ENCODE data around the gene CYP4F8. TPM values are rescaled to one million over a fixed set of nuclear protein-coding genes. Genes with fewer than 3 reads are reported as not detected.
"Not testable (repeated sequence)": the region's sequence is repeated elsewhere in the genome, so short reads cannot be mapped to it uniquely, and the experiment has no call there.

Gene CYP4F8
- total RNA-seq, 1 experiment from 2014 or later, result not detected

DNA sequence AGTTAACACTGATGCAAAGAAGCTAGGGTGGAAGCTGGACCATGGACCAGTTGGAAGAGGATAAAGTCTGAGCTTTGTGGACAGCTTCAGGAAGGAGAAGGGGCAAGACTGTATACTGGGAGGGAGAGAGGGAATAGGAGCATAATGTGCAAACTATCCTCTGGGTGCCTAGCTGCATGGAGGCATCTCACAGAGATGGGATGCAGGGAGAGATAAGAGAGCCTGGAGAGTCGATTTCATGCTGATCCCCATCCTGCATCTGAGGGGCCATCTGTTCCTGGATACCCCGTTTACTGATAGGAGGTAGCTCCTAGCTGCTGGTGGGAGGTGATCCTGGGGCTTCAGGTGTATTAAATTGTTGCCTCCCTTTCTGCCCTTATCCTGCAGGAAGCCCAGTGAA, 34.5 kb downstream of the CYP4F8 start:
- Mint-ChIP-seq H3K36me3 (ENCODE audit: insufficient read depth in 1 of 3, low read depth in 3 of 3) (peaks cover 4 to 54% (median 13%) of the 10 kb centered on the region in 3 experiments; a peak in 6 of 7 replicates), H3K27ac (no peak overlapping the region), H3K4me3 (no peak overlapping the region), H3K27me3 (ENCODE audit: low read depth) (peaks cover 4% of the 10 kb centered on the region; the same call in 1 of the 2 replicates), H3K4me1 (no peaks in the 10 kb centered on the region), H3K9me3 (peaks cover 95 to 96% of the 10 kb centered on the region in 2 experiments)
- TF ChIP-seq, protein P1, sequence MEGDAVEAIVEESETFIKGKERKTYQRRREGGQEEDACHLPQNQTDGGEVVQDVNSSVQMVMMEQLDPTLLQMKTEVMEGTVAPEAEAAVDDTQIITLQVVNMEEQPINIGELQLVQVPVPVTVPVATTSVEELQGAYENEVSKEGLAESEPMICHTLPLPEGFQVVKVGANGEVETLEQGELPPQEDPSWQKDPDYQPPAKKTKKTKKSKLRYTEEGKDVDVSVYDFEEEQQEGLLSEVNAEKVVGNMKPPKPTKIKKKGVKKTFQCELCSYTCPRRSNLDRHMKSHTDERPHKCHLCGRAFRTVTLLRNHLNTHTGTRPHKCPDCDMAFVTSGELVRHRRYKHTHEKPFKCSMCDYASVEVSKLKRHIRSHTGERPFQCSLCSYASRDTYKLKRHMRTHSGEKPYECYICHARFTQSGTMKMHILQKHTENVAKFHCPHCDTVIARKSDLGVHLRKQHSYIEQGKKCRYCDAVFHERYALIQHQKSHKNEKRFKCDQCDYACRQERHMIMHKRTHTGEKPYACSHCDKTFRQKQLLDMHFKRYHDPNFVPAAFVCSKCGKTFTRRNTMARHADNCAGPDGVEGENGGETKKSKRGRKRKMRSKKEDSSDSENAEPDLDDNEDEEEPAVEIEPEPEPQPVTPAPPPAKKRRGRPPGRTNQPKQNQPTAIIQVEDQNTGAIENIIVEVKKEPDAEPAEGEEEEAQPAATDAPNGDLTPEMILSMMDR (conservative IDR thresholded peaks at IDR 0.05), result no peak
- no peak overlapping the region for H3K18ac ChIP-seq (ENCODE audit: insufficient read length, low read depth, low read length)
- H3K4me2 ChIP-seq (ENCODE audit: insufficient read depth, insufficient read length, low read length), result no peak overlapping the region
- H3K79me1 ChIP-seq (ENCODE audit: insufficient read depth, low read depth, low read length, poor library complexity, severe bottlenecking), result no peaks in the 10 kb centered on the region
- H3K23me2 ChIP-seq (ENCODE audit: insufficient read length, low read depth, low read length, poor library complexity, severe bottlenecking), result no peaks in the 10 kb centered on the region
- H3K23ac ChIP-seq (ENCODE audit: insufficient read length, low read depth, low read length), result no peak overlapping the region
- no peak overlapping the region for H2BK20ac ChIP-seq (ENCODE audit: low read depth, low read length, poor library complexity, severe bottlenecking)
- no peak overlapping the region for H2BK12ac ChIP-seq (ENCODE audit: insufficient read length, low read depth, low read length)
- H3K4me1 ChIP-seq (ENCODE audit: insufficient read depth, low read length), result no peaks in the 10 kb centered on the region
- no peaks in the 10 kb centered on the region for H3K79me2 ChIP-seq (ENCODE audit: insufficient read depth, low read length)
- no peak overlapping the region for H3T11ph ChIP-seq (ENCODE audit: low read length)
- H4K8ac ChIP-seq (replicated peaks; ENCODE audit: insufficient read length, low read depth, low read length), result no peak overlapping the region
- no peak overlapping the region for H3K4ac ChIP-seq (ENCODE audit: low read depth, low read length)
- no peak overlapping the region for H3K14ac ChIP-seq (ENCODE audit: insufficient read depth, low read length)
- H2AK5ac ChIP-seq (ENCODE audit: insufficient read length, low read length), result no peak overlapping the region
- no peak overlapping the region for H2AFZ ChIP-seq (ENCODE audit: low read length)
- H3K56ac ChIP-seq (ENCODE audit: insufficient read length, low read depth, low read length), result no peak overlapping the region
- no peaks in the 10 kb centered on the region for H3K27me3 ChIP-seq (ENCODE audit: insufficient read depth, low read length)
- peaks cover 96% of the 10 kb centered on the region for H3K9me3 ChIP-seq (ENCODE audit: control insufficient read depth, low read depth, low read length)
- no CpG with 5 or more reads among the region's 2 CpGs for WGBS (ENCODE audit: extremely low coverage, insufficient read length, low lambda C conversion rate)
- no peak for DNase-seq
- H4K91ac ChIP-seq (ENCODE audit: insufficient read length, low read depth, low read length), result no peak overlapping the region
- H3K27ac ChIP-seq (ENCODE audit: insufficient read length, low read depth, low read length), result no peak overlapping the region
- no peaks in the 10 kb centered on the region for H4K20me1 ChIP-seq (ENCODE audit: control insufficient read depth, insufficient read depth, insufficient read length)
- H2BK5ac ChIP-seq (ENCODE audit: insufficient read length, low read length), result no peak overlapping the region
- H2BK120ac ChIP-seq (ENCODE audit: low read depth, low read length, poor library complexity, severe bottlenecking), result no peak overlapping the region
- no peak overlapping the region for H2BK15ac ChIP-seq (ENCODE audit: low read depth, low read length)
- no peak overlapping the region for H4K5ac ChIP-seq (ENCODE audit: insufficient read length, low read depth, low read length)
- H3K9ac ChIP-seq (ENCODE audit: extremely low read depth, insufficient read length, low read length), result no peak overlapping the region

DNA sequence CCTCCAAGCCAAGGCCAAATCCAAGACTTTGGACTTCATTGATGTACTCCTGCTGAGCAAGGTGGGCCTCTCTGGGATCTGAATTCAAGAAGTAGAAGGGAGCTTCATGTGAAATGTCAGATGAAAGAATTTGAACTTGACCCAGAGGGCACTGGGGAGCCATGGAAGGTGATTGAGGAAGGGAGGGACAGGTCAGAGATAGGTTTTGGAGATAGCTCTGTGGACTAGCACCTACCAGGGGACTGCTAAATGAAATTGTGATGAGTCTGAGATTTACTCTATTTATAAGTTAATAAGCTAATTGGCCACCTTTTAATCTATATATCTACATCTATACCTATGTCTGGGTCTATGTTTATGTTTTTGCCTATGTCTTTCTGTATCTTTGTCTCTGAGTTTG, 35.1 kb downstream of the CYP4F8 start:
- H3K9me3 ChIP-seq (ENCODE audit: control insufficient read depth, low read depth, low read length), result peaks cover 96% of the 10 kb centered on the region
- not testable (repeated sequence) for H3K27me3 Mint-ChIP-seq (ENCODE audit: low read depth); H3K27ac Mint-ChIP-seq; H3K23ac ChIP-seq (ENCODE audit: insufficient read length, low read depth, low read length); H3K27ac ChIP-seq (ENCODE audit: insufficient read length, low read depth, low read length); H3T11ph ChIP-seq (ENCODE audit: low read length); H3K18ac ChIP-seq (ENCODE audit: insufficient read length, low read depth, low read length); H3K4me2 ChIP-seq (ENCODE audit: insufficient read depth, insufficient read length, low read length); H3K4ac ChIP-seq (ENCODE audit: low read depth, low read length); H4K20me1 ChIP-seq (ENCODE audit: control insufficient read depth, insufficient read depth, insufficient read length); H2BK120ac ChIP-seq (ENCODE audit: low read depth, low read length, poor library complexity, severe bottlenecking); H3K79me1 ChIP-seq (ENCODE audit: insufficient read depth, low read depth, low read length, poor library complexity, severe bottlenecking); H3K4me1 ChIP-seq (ENCODE audit: insufficient read depth, low read length); H2BK5ac ChIP-seq (ENCODE audit: insufficient read length, low read length); H3K14ac ChIP-seq (ENCODE audit: insufficient read depth, low read length); H4K5ac ChIP-seq (ENCODE audit: insufficient read length, low read depth, low read length); H2AK5ac ChIP-seq (ENCODE audit: insufficient read length, low read length); DNase-seq; H3K27me3 ChIP-seq (ENCODE audit: insufficient read depth, low read length); H3K4me1 Mint-ChIP-seq; H3K56ac ChIP-seq (ENCODE audit: insufficient read length, low read depth, low read length); H3K9ac ChIP-seq (ENCODE audit: extremely low read depth, insufficient read length, low read length); H3K4me3 Mint-ChIP-seq; H4K8ac ChIP-seq (replicated peaks; ENCODE audit: insufficient read length, low read depth, low read length); H2BK12ac ChIP-seq (ENCODE audit: insufficient read length, low read depth, low read length); H4K91ac ChIP-seq (ENCODE audit: insufficient read length, low read depth, low read length); H2AFZ ChIP-seq (ENCODE audit: low read length); H3K23me2 ChIP-seq (ENCODE audit: insufficient read length, low read depth, low read length, poor library complexity, severe bottlenecking); H2BK20ac ChIP-seq (ENCODE audit: low read depth, low read length, poor library complexity, severe bottlenecking); H3K79me2 ChIP-seq (ENCODE audit: insufficient read depth, low read length); H2BK15ac ChIP-seq (ENCODE audit: low read depth, low read length)
- Mint-ChIP-seq H3K9me3 (peaks cover 95 to 96% of the 10 kb centered on the region in 2 experiments), H3K36me3 (ENCODE audit: insufficient read depth in 1 of 3, low read depth in 3 of 3) (peaks cover 4 to 52% (median 13%) of the 10 kb centered on the region in 3 experiments; a peak in 6 of 7 replicates)

Data from H9 (cell line).